ENCODE data around the gene H2AZ1.

The H2AZ1 gene

DNA sequence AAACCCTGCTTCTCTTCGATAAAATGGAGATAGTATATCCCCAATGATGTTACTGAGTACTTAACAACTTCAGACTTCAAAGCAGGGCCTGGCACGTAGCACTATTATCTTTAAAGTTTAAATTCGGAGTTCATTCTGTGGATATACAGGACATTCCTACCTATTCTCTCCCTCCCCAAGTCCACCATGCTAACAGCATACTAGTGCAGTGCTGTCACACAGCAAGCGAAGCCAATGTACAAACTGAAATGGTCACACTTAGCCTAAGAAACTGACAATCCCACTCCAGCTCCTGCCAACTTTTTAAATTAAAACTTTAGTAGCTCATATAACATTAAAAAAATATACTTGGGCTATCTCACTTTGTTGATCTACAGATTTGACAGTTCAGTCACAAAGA lies 2.5 kb downstream of the H2AZ1 start:
- in situ Hi-C loops (cut with HindIII; ENCODE audit: low pct_ligation_motif_present, low pct_unique_long_range_greater_than_20kb, low sequenced_read_pairs): no loop called here

DNA sequence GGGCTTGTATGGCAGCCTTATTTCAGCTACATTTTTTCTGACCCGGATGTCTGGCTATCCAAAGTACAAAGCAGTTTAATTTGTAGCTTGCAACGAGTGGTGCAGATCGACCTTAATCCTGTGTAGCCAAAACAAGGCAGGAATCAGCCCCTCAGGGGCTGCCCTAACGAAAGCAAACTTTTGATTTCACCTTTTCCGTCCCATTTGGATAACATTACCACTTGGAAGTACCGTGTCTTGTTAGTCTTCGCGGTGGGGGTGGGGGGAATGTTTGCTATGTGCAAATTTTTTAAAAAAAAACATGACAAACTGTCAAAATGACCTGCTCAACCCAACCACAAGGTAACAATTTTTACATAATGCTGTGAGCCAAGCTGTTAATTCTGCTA lies 2.9 kb downstream of the H2AZ1 start:
- in situ Hi-C loops (cut with HindIII; ENCODE audit: low pct_ligation_motif_present, low pct_unique_long_range_greater_than_20kb, low sequenced_read_pairs): no loop called here
- DNase-seq: peak; percentile 27

More for the DNA sequence above, 2.5 kb downstream of the H2AZ1 start:
- DNase-seq: no peak

- in situ Hi-C loops (cut with HindIII; ENCODE audit: low pct_ligation_motif_present, low pct_unique_long_range_greater_than_20kb, low sequenced_read_pairs): no loop called here
- peak; percentile 78 for DNase-seq
Measured at GRCh38 chr4:99946356-99947189, 3.5 kb downstream of the H2AZ1 start, which contains the start of gene DNAJB14. Gene DNAJB14 (minus strand): TSS chr4:99946618. CDS start chr4:99946571, 47 bp downstream.

- DNase-seq: peak; percentile 18
- in situ Hi-C loops (cut with HindIII; ENCODE audit: low pct_ligation_motif_present, low pct_unique_long_range_greater_than_20kb, low sequenced_read_pairs): no loop called here
Measured at GRCh38 chr4:99945718-99946355, 4.2 kb downstream of the H2AZ1 start.

- in situ Hi-C loops (cut with HindIII; ENCODE audit: low pct_ligation_motif_present, low pct_unique_long_range_greater_than_20kb, low sequenced_read_pairs): no loop called here
- DNase-seq: no peak
Measured at GRCh38 chr4:99943904-99944437, 6.1 kb downstream of the H2AZ1 start.

DNA sequence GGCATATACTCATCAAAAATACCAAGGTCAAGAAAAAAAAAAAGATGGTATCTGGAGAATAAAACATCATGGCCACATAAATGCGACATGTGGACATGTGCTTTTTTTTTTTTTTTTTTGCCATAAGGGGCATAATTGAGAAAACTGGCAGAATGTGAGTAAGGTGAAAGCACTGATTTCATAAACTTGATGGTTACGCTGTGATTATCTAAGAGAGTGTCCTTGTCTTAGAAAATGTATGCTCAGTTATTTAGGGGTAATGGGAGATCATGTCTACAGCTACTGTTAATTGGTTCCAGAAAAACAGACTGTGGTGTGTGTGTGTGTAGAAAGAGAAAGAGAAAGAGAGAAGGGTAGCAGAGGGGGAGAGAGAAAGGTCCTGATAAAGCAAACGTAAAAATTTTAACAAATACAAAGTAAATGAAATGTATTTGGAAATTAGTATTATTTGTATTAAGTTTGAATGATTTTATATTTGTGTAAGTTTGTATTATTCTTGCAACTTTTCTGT lies 11.8 kb downstream of the H2AZ1 start:
- no peak for DNase-seq
- in situ Hi-C loops (cut with HindIII; ENCODE audit: low pct_ligation_motif_present, low pct_unique_long_range_greater_than_20kb, low sequenced_read_pairs): no loop called here

DNA sequence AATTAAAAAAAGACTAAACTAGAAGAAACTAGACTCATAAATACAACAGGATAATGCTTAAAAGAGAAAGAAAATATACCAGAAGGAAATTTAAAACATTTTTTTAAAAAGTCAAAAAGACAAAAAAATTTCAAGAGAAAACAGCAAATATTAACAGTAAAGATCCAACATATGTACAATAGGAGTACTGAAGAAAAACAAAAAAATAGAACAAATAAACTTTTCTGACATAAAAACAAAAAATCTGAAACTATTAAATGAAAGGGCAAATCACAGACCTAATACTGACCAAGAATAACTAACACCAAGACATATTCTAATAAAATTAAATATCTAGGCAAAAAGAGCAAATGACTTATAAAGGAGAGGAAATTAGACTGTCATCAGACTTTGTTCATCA lies 15.2 kb downstream of the H2AZ1 start:
- in situ Hi-C loops (cut with HindIII; ENCODE audit: low pct_ligation_motif_present, low pct_unique_long_range_greater_than_20kb, low sequenced_read_pairs): no loop called here

DNA sequence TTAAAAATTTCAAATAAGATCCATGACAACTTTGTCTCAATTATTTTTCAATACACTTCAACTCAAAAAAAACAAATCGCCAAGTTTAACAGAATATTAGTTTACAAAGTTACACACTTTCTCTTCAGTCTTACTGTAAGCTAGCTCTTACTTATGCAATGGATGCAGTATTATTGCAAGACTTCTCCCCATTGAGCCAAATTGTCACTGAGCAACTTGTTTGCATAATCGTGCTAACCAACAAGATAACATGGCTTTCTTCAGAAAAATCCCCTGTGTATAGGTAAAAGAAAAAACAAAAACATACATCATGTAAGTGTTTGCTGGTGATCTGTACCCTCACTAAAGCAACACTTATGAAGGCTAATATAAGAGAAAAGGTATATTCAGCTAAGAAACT lies 22.5 kb downstream of the H2AZ1 start:
- in situ Hi-C loops (cut with HindIII; ENCODE audit: low pct_ligation_motif_present, low pct_unique_long_range_greater_than_20kb, low sequenced_read_pairs): no loop called here
- no peak for DNase-seq

More for the DNA sequence above, 15.2 kb downstream of the H2AZ1 start:
- DNase-seq: peak; percentile 15

GRCh38 chr4:99921174-99921573 lies 28.9 kb downstream of the H2AZ1 start:
- no peak for DNase-seq
- in situ Hi-C loops (cut with HindIII; ENCODE audit: low pct_ligation_motif_present, low pct_unique_long_range_greater_than_20kb, low sequenced_read_pairs): no loop called here

- in situ Hi-C loops (cut with HindIII; ENCODE audit: low pct_ligation_motif_present, low pct_unique_long_range_greater_than_20kb, low sequenced_read_pairs): no loop called here
- DNase-seq: no peak
Measured at GRCh38 chr4:99918656-99919055, 31.4 kb downstream of the H2AZ1 start.

DNA sequence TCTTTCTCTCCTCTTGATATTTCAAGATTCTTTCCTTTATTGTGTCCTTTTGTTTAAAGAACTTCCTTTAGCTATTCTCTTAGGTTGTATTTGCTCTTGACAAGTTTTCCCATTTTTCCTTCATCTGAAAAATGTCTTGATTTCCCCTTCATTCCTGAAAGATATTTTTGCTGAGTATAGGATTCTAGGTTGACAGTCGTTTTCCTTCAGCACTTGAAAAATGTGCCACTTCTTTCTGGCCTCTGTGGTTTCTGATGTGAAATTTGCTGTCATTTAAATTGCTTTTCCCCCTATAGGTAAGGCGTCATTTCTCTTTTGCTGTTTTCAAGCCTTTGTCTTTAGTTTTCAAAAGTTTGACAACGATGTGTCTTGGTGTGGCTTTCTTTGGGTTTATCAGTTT lies 32.5 kb downstream of the H2AZ1 start:
- in situ Hi-C loops (cut with HindIII; ENCODE audit: low pct_ligation_motif_present, low pct_unique_long_range_greater_than_20kb, low sequenced_read_pairs): no loop called here
- no peak for DNase-seq

DNA sequence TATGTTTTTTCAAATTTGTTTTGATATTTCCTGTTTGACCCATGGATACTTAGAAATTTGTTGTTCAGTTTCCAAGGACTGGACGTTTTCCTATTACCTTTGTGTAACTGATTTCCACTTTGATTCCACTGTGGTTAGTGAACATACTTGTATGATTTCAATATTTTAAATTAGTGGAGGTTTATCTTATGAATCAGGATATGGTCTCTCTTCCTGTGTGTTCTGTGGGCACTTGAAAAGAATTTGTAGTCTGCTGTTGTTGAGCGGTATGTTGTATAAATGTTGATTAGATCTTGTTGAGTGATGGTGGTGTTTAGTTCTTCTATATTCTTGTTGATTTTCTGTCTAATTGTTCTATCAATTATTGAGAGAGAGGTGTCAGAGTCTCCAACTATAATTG lies 34.6 kb downstream of the H2AZ1 start:
- in situ Hi-C loops (cut with HindIII; ENCODE audit: low pct_ligation_motif_present, low pct_unique_long_range_greater_than_20kb, low sequenced_read_pairs): no loop called here
- DNase-seq: no peak
